GM19468 (cell line): ENCODE data around the gene PTCD3.

Experiments used
- ATAC-seq: cut with Tn5 transposase; IDR thresholded peaks from one replicate; pipeline ENCODE4 v1.9.1; 2021; ENCODE audit warnings: mild to moderate bottlenecking, moderate library complexity, moderate number of reproducible peaks; ENCODE audit not compliant: unreplicated experiment; ENCODE audit errors: extremely low read depth

PTCD3 gene

DNA sequence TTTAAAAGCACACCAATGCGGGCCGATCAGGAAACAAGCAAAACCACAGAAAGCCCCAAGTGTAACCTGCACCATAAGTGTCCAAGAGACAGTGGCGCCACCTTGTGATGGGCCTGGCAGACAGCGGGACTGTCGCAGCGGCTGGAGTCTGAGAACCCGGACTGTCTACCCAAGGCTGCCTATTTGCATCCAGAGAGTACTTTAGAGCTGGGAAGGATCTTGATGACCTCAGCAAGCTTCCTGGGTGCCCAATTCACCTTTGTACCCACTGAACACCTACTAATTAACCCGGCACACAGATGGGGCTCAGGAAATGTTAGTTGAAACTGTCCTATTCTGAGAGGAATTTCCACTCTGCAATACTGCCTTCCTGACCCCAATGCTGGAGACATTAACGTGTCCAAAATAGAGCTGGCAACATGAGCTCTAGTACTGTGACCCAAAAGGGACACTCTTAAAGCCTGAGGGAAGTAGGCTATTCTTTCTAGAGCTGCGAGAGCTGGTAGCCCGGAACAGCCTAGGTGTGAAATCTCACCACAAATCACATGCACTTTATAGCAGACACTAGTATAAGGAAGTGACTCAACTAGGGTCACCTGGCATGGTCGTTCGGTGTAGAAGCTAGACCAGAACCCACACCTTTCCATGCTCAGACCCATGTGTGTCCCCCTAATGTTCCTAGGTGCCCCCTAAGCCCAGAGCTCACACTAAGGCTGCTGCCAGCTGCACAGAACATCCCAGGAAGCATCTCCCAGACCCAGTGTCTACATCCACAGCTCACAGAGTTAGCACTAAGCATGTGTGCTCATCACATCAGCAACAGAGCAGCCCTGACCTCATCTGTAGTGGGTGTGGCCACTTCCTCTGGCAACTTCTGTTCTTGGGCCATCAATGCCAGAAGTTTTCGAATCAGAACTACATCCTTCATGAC is 25.8 kb upstream of the PTCD3 start:
- peak; percentile 59 for ATAC-seq

DNA sequence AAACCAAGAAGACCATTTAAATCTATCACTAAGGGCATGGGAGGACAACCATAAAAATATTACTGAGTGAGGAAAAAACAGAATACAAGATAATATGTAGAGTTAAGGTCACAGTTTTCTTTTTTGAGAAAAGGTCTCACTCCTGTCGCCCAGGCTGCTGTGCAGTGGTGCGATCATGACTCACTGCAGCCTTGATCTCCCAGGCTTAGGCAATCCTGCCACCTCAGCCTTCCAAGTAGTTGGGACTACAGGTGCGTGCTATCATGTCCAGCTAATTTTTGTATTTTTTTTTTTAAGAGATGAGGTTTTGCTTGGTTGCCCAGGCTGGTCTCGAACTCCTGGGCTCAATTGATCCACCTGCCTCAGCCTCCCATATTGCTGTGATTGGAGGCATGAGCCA is 24.3 kb upstream of the PTCD3 start:
- no peak for ATAC-seq

DNA sequence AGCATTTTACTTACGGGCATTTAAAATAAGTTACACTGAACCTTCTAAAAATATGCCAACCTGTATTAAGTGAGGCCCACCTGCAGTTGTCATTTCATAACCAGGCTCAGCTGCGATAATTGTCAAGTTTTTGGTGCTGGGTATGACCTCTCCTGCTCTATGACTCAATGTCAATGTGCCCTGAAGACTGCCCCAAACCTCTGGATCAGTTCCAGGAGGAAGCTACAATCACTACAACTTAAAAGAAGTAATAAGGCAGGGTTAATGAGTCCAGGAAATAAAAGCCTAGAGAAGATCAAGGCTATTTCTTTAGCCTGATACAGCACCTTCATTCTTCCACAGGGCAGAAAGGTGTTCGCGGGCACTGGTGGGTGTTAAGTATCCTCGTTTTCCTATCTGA is 23.3 kb upstream of the PTCD3 start:
- no peak for ATAC-seq

DNA sequence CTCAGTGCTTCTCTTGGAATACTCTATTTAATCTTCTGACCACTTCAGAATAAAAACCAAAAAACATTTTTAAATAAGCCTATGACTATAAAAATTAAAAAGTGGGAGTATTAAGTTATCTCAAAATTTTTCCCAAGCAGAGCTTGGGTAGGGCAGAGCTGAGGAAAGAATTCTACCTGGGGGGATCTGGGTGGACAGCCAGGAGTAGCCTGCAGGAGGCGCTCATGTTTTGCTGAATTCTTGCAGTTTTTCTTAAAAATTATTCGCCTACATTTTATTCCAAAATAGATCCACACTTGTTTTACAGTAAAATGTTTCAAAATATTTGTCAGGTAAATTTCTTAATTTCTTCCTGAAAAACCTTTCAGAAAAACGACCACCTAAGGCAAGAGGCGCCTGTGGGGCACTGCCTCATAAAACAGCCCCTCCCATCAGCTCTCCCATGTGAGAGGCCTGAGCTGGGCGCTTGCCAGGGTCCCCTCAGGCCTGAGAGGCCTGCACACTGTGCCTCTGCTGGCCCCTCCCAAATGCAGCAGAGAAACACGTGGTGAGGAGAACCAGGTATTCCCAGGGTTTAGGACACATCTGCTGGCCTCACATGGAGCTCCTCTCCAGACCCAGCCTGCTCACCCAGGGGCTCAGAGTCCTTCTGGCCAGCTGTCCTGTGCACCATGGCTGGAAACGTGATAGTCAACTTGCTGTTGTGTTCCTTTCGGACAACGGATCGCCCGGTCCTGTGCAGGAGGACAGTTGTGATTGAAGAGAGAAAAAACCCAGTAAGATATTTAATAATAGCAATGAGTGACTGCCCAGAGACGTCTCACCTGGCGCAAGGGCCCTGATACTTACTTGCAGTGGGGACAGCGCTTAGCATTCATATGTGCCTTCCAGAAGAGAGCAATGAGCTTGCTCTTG is 17.8 kb upstream of the PTCD3 start:
- no peak for ATAC-seq

DNA sequence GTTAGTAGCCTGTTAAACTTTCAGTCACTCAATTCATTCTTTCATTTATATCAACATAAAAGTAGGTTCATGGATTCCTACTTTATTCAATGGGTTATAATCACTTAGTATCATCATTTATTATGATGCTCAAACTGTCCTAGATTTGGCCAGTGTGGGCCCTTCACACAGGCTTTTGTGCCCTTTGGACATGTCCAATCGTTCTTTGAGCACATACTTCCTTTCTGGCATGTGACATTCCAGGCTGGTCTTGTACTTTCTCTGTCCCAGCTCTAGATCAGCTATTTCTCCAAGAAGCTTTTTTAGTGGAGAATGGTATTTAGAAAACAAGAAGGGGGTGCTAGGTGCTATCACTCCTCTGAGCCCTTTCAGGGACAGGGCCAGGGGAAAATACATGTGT is 11.8 kb upstream of the PTCD3 start:
- no peak for ATAC-seq

DNA sequence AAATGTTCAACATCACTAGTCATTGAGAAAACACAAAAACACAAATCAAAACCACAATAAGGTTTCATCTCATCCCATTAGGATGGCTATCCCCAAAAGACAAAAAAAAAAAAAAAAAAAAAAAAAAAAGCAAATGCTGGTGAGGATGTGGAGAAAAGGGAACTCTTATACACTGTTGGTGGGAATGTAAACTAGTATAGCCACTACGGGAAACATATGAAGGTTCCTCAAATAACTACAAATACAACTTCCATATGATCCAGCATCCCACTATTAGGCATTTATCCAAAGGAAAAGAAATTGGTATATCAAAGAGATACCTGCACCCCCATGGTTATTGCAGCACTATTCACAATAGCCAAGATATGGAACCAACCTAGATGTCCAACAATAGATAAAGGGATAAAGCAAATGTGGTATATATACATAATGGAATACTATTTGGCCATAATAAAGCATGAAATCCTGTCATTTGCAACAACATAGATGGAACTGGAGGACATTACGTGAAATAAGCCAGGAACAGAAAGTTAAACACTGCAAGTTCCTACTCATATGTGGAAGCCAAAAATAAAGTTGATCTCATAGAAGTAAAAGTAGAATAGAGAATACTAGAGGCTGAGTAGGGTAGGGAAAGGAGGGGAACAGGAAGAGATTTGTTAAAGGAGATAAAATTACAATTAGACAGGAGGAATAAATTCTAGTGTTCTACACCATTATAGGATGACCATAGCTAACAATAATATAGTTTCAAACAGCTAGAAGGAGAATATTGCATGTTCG is 8.7 kb upstream of the PTCD3 start:
- ATAC-seq = no peak

DNA sequence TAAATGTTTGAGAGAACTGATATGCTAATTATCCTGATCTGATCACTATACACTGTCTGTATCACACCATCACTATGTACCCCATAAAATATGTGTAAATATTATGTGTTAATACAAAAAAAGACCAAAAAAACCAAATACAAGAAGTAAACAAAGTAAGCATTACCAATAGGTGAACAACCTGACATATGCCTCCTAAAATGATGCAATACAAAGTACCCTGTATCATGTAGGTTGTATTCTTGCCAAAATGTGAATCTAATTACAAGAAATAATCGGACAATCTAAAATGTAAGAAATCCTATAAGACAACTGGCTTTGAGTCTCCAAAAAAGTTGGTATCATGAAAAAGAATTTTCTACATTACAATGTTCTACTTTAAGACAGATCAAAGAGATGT is 8.1 kb upstream of the PTCD3 start:
- no peak for ATAC-seq

DNA sequence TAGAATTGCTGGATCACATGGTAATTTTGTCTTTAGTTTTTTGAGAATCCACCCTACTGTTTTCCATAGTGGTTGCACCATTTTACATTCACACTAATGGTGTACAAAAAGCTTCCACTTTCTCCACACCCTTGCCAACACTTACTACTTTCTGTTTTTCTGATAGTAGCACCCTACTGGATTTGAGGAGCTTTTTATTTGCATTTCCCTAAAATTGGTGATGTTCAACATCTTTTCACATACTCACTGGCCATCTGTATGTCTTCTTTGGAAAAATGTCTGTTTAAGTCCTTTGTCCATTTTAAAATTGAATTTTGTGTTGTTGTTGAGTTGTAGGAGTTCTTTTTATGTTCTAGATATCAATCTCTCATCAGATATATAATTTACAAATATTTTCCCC is 3.9 kb upstream of the PTCD3 start:
- no peak for ATAC-seq

DNA sequence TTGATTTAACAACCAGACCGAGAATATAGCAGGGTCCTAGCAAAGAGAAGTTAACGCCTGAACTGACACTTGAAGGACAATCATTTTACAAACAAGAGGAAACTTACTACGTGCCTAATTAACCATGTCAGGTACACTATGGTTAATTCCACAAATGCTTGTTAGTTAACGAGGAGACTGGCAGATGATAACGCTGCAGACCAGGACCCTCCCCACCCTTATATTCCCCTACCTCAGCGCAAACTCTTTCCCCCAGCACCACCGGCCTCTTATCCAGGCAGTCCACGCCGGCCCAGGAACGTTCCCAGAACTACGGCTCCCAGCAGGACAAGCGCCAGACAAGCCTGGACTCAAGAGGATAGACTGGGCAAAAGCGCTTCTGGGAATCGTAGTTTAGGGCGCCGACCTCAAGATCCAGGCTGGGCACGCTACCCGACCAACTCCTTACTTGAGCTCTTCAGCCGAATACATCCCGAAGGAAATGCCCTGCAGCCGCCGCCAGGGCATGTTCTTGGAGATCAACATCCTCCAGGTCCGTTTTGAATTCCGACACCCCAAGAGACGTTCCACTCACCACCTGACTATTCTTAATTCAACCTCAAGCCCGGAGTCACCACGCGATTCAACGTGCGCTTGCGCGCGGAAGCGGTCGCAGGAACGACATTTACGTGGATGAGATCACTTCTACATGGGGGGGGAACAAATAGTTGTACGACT is 625 bp upstream of the PTCD3 start, which contains the start of gene POLR1A:
Gene POLR1A, minus strand, starts transcription at position 635 of the 717 bp plus-strand sequence. Its CDS starts 110 bp downstream, at position 525.
- peak; percentile 56 for ATAC-seq

DNA sequence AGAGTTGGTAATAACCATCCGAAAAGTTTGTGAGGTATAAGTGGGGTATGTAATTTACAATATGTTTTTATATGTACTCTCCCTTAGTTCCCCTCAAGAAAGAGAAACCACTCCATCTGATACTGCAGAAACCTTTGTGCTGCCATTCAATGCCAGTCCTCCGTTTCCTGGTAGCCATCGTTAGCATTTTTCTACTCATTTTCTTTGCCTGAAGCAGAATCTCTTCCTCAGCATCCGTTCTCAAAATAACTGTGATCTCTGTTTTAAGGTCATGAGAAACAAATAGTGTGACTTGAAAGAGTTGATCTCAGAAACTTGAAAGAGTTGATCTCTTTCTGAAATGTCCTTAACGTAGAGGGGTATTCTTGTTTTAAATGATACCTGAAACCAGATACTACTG is 996 bp downstream of the PTCD3 start:
- no peak for ATAC-seq

DNA sequence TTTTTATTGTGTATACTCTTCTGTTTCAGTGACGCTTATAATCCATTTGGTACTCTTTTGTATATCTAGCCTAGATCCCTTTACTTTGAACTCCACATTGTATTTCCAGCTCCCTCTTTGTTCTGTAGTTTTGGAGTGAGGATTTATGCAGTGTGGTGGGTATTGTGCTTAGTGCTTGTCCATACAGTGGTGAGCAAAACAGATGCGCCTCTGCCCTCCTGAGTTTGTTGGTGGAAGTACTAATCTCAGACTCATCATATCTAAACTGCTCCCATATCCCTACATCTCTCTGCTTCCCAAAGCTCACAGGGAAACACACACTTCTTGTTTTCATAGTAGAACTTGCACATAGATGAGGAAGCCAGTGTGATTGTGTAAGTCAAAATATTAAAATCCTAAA is 12.1 kb downstream of the PTCD3 start:
- no peak for ATAC-seq

DNA sequence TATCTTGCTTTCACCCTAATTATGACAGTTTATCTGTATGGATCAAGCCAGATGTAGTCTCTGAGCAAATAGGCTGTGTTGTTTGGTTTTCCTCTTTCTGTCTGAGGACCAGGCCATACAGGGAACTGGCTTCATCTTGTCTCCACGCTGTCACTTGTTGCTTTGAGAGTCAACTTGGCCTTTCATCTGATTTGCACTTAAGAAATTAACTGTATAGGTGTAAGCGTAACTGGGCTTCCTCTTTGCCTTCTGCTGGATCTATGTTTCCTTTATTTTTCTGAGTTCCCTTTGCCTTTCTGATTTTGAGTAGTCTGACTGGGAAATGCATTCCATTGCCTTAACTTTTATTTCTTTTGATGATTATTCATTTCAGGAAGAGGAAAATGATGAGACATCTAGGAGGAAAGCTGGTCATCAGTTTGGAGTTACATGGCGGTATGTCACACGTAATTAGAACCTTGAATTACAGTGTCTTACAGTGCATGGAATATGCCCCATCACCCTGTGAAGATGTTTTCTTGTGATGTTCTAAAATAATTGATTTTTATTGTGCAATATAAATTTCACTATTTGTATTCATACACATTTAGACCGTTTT is 17.4 kb downstream of the PTCD3 start:
- no peak for ATAC-seq

DNA sequence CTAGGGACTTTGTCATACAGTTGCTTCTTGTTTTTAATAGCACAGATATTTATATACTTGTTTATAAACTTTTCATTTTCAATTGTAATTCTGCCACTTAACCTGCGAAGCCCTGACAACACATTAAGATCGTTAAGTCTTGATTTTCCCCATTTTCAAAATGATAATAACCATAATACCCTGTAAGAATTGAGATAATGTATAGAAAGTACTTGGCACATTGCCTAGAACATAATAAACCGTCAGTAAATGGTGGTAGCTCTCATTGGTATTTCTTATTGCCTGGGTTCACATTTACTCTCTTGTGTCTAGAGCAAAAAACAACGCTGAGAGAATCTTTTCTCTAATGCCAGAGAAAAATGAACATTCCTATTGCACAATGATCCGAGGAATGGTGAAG is 18.6 kb downstream of the PTCD3 start:
- ATAC-seq = no peak

DNA sequence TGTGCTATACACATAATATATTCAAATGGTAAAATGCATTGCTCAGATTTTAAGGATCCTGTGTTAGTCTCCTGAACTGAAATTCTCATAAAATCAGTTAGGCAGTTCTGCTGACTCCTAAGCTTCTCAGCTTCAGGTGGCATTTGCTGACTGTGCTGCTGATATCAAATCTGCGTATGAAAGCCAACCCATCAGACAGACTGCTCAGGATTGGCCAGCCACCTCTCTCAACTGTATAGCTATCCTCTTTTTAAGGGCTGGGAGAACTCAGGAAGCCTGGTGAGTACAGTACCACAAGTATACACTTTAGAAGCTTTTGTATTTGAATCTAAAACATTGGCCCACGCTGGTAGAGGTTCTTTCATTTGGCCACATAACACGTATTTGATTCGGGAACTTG is 28.7 kb downstream of the PTCD3 start:
- ATAC-seq = no peak

DNA sequence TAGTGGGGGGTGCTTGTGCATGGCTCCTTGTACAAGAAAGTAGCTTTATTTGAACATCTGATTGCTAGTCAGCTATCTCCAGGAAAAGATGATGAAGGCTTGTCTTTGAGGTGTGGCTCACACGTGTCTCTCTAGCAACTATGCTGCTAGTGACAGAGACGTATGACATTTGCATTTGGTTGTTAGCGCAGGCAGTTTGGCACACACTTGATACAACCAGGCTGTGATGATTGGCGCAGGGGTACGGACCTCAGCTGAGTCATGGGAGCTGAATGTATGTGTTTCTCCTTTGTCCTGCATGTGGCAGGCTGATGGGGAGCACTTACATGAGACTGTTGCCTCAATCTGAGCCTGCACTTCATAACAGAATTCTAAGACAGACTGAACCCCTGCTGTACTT is 29.6 kb downstream of the PTCD3 start:
- no peak for ATAC-seq

DNA sequence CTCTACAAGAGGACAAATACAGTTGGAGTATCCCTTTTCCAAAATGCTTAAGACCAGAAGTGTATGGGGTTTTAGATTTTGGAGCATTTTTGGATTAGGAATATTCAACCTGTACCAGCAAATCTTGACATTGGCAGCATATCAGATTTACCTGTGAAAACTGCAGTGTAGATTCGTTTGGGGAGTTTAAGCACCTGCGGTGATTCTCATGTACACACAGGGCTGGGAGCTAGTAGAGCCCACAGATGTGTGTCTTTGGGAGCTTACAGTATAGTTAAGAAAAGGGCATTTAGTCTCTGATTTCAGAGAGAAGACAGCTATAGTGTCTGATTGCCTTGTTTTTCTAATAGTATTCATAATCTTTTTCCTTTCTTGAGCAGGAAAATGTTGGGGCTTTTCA is 30.1 kb downstream of the PTCD3 start:
- ATAC-seq = no peak

DNA sequence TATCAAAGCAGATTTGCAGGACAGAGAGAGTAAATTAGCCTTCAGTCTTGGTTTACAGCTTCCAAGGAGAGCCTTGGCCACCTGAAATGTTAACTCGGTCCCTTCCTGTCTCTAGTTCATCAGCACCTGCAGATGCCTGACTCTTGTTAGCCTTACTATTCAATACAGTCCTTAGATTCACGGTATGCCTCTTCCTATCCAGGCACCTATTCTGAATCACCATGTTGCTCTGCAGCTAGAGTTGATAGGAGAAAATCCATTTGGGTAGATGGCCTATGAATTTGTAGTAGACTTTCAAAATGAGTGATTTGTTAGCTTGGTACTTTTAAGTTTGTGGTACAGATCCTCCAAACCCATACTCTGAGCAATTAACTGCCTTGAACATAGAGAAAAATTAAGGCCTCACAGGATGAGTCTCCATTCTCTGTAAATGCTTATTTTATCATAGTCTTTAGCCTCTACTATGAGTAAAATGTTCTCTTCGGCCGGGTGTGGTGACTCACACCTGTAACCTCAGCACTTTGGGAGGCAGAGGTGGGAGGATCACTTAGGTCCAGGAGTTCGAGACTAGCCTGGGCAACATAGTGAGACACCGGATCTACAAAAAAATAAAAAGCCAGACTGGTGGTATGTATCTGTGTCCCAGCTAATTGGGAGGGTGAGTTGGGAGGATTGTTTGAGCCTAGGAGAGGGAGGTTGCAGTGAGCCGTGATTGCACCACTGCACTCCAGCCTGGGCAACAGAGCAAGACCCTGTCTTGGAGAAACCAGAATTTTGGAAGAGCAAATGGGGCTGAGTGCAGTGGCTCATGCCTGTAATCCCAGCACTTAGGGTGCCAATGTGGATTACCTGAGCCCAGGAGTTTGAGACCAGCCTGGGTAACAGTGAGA is 32.9 kb downstream of the PTCD3 start:
- ATAC-seq = no peak

DNA sequence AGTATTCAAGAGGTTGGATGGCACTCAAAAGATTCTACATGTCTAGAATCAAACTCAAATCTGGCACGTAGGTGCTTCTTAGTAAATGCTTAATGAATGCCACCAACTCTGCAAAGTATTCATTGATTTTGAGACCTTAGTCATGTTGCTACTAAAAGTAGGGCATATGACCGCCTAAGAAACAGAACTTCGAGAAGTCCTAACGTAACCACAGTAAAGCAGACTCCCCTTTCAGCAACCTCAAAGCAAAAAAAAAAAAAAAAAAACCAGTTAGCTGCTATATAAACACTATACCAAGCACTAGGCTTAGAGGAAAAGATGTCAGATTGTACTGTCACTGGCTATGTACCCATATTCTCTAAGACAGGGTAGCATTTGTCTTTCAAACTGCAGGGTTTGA is 33.9 kb downstream of the PTCD3 start:
- ATAC-seq = no peak
